PC-3 (cell line): ENCODE results near the gene CAND2. TPM values are rescaled to one million over a fixed set of nuclear protein-coding genes. Genes with fewer than 3 reads are reported as not detected.

Experiments
- ATAC-seq: fragments of 200-7000 bp; cut with Tn5 transposase; 2 replicates; pipeline ENCODE4 v1.9.1; 2020; ENCODE audit warnings: mild to moderate bottlenecking, moderate library complexity
- BruUV-seq: library from RNA; stranded (reverse); fragments of 400-500 nt; replicated peaks from 2 replicates; lab custom pipeline; 2021; lab: Mats Ljungman, UMichigan
- CTCF ChIA-PET: fragments of 300-600 bp; sonication (Branson Sonifier 250); formaldehyde crosslinking; loops from one replicate; lab custom pipeline; 2022; ENCODE audit warnings: antibody characterized with exemption; lab: Charles Lee
- POLR2A ChIA-PET: fragments of 300-600 bp; sonication (Branson Sonifier 250); formaldehyde crosslinking; loops from one replicate; lab custom pipeline; 2022; ENCODE audit warnings: antibody characterized with exemption; ENCODE audit not compliant: unreplicated experiment; lab: Charles Lee
- DNase-seq: peaks from one replicate; pipeline ENCODE4 v3.0.0-alpha.2; 2015
- H2AFZ ChIP-seq: fragments of 300-600 bp; sonication (generic); 2 replicates; pipeline ENCODE4 v1.6.0; 2016; ENCODE audit warnings: antibody characterized with exemption, low read length
- H3F3A ChIP-seq: fragments of 300-600 bp; sonication (generic); one replicate; pipeline ENCODE4 v1.6.0; 2017; ENCODE audit warnings: antibody characterized with exemption, low read length, control low read depth, mild to moderate bottlenecking; ENCODE audit not compliant: unreplicated experiment
- H3K27ac ChIP-seq: fragments of 300-600 bp; sonication (generic); 2 replicates; pipeline ENCODE4 v1.5.1; 2016; ENCODE audit warnings: mild to moderate bottlenecking, low read length
- H3K27me3 ChIP-seq: fragments of 300-600 bp; sonication (generic); 2 replicates; pipeline ENCODE4 v1.6.1; 2016; ENCODE audit warnings: low read length, mixed read lengths
- H3K36me3 ChIP-seq: fragments of 300-600 bp; sonication (generic); 2 replicates; pipeline ENCODE4 v1.6.1; 2016; ENCODE audit warnings: low read depth, mixed run types, low read length, mixed read lengths
- H3K4me1 ChIP-seq: fragments of 300-600 bp; sonication (generic); 2 replicates; pipeline ENCODE4 v1.5.1; 2016; ENCODE audit warnings: low read length; ENCODE audit not compliant: insufficient read depth
- H3K4me2 ChIP-seq: fragments of 300-600 bp; sonication (generic); 2 replicates; pipeline ENCODE4 v1.6.0; 2016; ENCODE audit warnings: low read length
- H3K4me3 ChIP-seq: fragments of 300-600 bp; sonication (generic); 2 replicates; pipeline ENCODE4 v1.5.1; 2016; ENCODE audit warnings: mild to moderate bottlenecking, low read length, mixed read lengths
- H3K79me2 ChIP-seq: fragments of 300-600 bp; sonication (generic); 2 replicates; pipeline ENCODE4 v1.6.1; 2017; ENCODE audit warnings: low read length, mixed read lengths
- H3K9ac ChIP-seq: fragments of 300-600 bp; sonication (generic); 2 replicates; pipeline ENCODE4 v1.6.0; 2016; ENCODE audit warnings: mild to moderate bottlenecking, low read length
- H3K9me2 ChIP-seq: fragments of 300-600 bp; sonication (generic); replicated peaks from 2 replicates; pipeline ENCODE4 v1.6.1; 2016; ENCODE audit warnings: mixed run types, low read length, mixed read lengths
- H3K9me3 ChIP-seq: fragments of 300-600 bp; sonication (generic); 2 replicates; pipeline ENCODE4 v1.6.1; 2016; ENCODE audit warnings: low read length, mixed read lengths
- H4K20me1 ChIP-seq: fragments of 300-600 bp; sonication (generic); 2 replicates; pipeline ENCODE4 v1.6.1; 2016; ENCODE audit warnings: low read length, mixed read lengths
- EZH2 ChIP-seq: fragments of 300-600 bp; sonication (generic); IDR thresholded peaks from one replicate; pipeline ENCODE4 v1.6.1; 2017; ENCODE audit warnings: antibody characterized with exemption, mild to moderate bottlenecking, low read length; ENCODE audit not compliant: unreplicated experiment
- EZH2phosphoT487 ChIP-seq: fragments of 300-600 bp; sonication (generic); IDR thresholded peaks from 2 replicates; pipeline ENCODE4 v1.6.1; 2018; ENCODE audit warnings: mild to moderate bottlenecking, antibody characterized with exemption, low read length, borderline replicate concordance
- intact Hi-C: fragments of 100-400 bp; cut with micrococcal nuclease; formaldehyde crosslinking; loops from 2 replicates; pipeline ENCODE4 v1.9.0; 2023
- total RNA-seq: library from RNA; depleted of rRNA; stranded (reverse); fragments of >200 nt; gene quantifications from 2 replicates; pipeline ENCODE4 v1.2.3, GENCODE V29; 2014
- TF ChIP-seq, protein P1 (sequence below): fragments of 300-600 bp; sonication (generic); conservative IDR thresholded peaks from 2 replicates; pipeline ENCODE4 v1.5.1; 2017; ENCODE audit warnings: antibody characterized with exemption, low read depth, mild to moderate bottlenecking, low read length

Gene CAND2
- total RNA-seq, 1 experiment from 2014 or later = 4.8 TPM

- CTCF ChIA-PET = interaction anchor here (0.6 to 1.9 kb wide), 4 partner anchors 21 to 104 kb away, joined by 3 to 10 read pairs (median 6); no protein-coding TSS in a partner anchor
- peaks cover 5% of the 10 kb centered on the region; the same call in 1 of the 2 replicates for H3K4me1 ChIP-seq
- no peak for DNase-seq
- intact Hi-C loops = no loop called here
- H3K36me3 ChIP-seq = no peaks in the 10 kb centered on the region
- no peaks in the 10 kb centered on the region for H3K79me2 ChIP-seq
- H3K9me2 ChIP-seq = no peaks in the 10 kb centered on the region
- TF ChIP-seq EZH2 (no peak), EZH2phosphoT487 (no peak)
- TF ChIP-seq, protein P1, sequence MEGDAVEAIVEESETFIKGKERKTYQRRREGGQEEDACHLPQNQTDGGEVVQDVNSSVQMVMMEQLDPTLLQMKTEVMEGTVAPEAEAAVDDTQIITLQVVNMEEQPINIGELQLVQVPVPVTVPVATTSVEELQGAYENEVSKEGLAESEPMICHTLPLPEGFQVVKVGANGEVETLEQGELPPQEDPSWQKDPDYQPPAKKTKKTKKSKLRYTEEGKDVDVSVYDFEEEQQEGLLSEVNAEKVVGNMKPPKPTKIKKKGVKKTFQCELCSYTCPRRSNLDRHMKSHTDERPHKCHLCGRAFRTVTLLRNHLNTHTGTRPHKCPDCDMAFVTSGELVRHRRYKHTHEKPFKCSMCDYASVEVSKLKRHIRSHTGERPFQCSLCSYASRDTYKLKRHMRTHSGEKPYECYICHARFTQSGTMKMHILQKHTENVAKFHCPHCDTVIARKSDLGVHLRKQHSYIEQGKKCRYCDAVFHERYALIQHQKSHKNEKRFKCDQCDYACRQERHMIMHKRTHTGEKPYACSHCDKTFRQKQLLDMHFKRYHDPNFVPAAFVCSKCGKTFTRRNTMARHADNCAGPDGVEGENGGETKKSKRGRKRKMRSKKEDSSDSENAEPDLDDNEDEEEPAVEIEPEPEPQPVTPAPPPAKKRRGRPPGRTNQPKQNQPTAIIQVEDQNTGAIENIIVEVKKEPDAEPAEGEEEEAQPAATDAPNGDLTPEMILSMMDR = no peak
- no peak for ATAC-seq
- H3F3A ChIP-seq = no peaks in the 10 kb centered on the region
- peak overlapping the region; percentile 70 for H3K4me3 ChIP-seq
- H3K27me3 ChIP-seq = no peaks in the 10 kb centered on the region
- H3K4me2 ChIP-seq = peak overlapping the region; percentile 78
- H3K9me3 ChIP-seq = no peaks in the 10 kb centered on the region
- H3K27ac ChIP-seq = no peak overlapping the region
- H2AFZ ChIP-seq = peak overlapping the region; percentile 77
- POLR2A ChIA-PET = no interaction called here
- H4K20me1 ChIP-seq = no peaks in the 10 kb centered on the region
- no TSS peak for BruUV-seq
- peak overlapping the region; percentile 36; the same call in 1 of the 2 replicates for H3K9ac ChIP-seq
These were observed 13.0 kb downstream of the CAND2 start for GRCh38 chr3:12809435-12809834.

GRCh38 chr3:12810013-12810780 is 13.7 kb downstream of the CAND2 start:
- CTCF ChIA-PET = interaction anchor here (0.5 to 1.9 kb wide), 10 partner anchors 13 to 209 kb away, joined by 3 to 10 read pairs (median 5); partner anchors contain the start of gene CAND2
- DNase-seq (peak; percentile 90), ATAC-seq (peak; percentile 97)
- Histone ChIP-seq H3K4me1 (peaks cover 5% of the 10 kb centered on the region; the same call in 1 of the 2 replicates), H3K27ac (no peak overlapping the region), H2AFZ (peak overlapping the region; percentile 77), H3K9me2 (no peaks in the 10 kb centered on the region), H3K9me3 (no peaks in the 10 kb centered on the region), H3K27me3 (no peaks in the 10 kb centered on the region), H3K4me2 (peak overlapping the region; percentile 78), H3F3A (no peaks in the 10 kb centered on the region), H3K4me3 (peak overlapping the region; percentile 70), H3K79me2 (no peaks in the 10 kb centered on the region), H3K36me3 (no peaks in the 10 kb centered on the region), H3K9ac (peak overlapping the region; percentile 36), H4K20me1 (no peaks in the 10 kb centered on the region)
- intact Hi-C loops = no loop called here
- TF ChIP-seq, protein P1 = peak; percentile 67
- TF ChIP-seq EZH2 (no peak), EZH2phosphoT487 (no peak)
- POLR2A ChIA-PET = interaction anchor here (0.6 to 1.0 kb wide), 4 partner anchors 20 to 1177 kb away, joined by 3 to 5 read pairs (median 4); no protein-coding TSS in a partner anchor
- BruUV-seq = no TSS peak
